GM18505 (cell line): ENCODE results near the gene NELFCD.
"Not testable (repeated sequence)": the region's sequence is repeated elsewhere in the genome, so short reads cannot be mapped to it uniquely, and the experiment has no call there.

ENCODE experiments used
- ATAC-seq: cut with Tn5 transposase; IDR thresholded peaks from one replicate; pipeline ENCODE4 v1.9.1; 2021; ENCODE audit not compliant: unreplicated experiment
- POLR2A ChIP-seq: IDR thresholded peaks from 4 replicates; pipeline ENCODE4 v1.6.1; 2011; ENCODE audit warnings: borderline replicate concordance; ENCODE audit not compliant: insufficient read depth, insufficient read length; ENCODE audit errors: extremely low read depth

Gene NELFCD

GRCh38 chr20:58980711-58981627, at the start of gene NELFCD:
TSS of gene NELFCD (plus strand) at chr20:58981256. CDS start at chr20:58981310, 54 bp downstream.
- TF ChIP-seq POLR2A = peak; percentile 90
- ATAC-seq = peak; percentile 77

- TF ChIP-seq POLR2A = no peak
- no peak for ATAC-seq
These were observed 48.9 kb upstream of the NELFCD start for GRCh38 chr20:58932170-58932569.

- no peak for TF ChIP-seq POLR2A
- no peak for ATAC-seq
These were observed 43.0 kb upstream of the NELFCD start for GRCh38 chr20:58938078-58938477.

- no peak for ATAC-seq
- no peak for TF ChIP-seq POLR2A
These were observed 42.5 kb upstream of the NELFCD start for GRCh38 chr20:58938541-58938940.

GRCh38 chr20:58941471-58941870, 39.6 kb upstream of the NELFCD start:
- no peak for ATAC-seq

GRCh38 chr20:58942549-58942948, 38.5 kb upstream of the NELFCD start:
- ATAC-seq = no peak
- no peak for TF ChIP-seq POLR2A

More at GRCh38 chr20:58941471-58941870, 39.6 kb upstream of the NELFCD start:
- no peak for TF ChIP-seq POLR2A

- ATAC-seq = no peak
- no peak for TF ChIP-seq POLR2A
These were observed 36.4 kb upstream of the NELFCD start for GRCh38 chr20:58944610-58945009.

- ATAC-seq = no peak
- no peak for TF ChIP-seq POLR2A
These were observed 35.0 kb upstream of the NELFCD start for GRCh38 chr20:58945965-58946631.

- not testable (repeated sequence) for ATAC-seq
These were observed 33.2 kb upstream of the NELFCD start for GRCh38 chr20:58947797-58948388.

- ATAC-seq = no peak
- no peak for TF ChIP-seq POLR2A
These were observed 30.5 kb upstream of the NELFCD start for GRCh38 chr20:58950603-58951002.

- ATAC-seq = no peak
- TF ChIP-seq POLR2A = no peak
These were observed 28.0 kb upstream of the NELFCD start for GRCh38 chr20:58953050-58953449.

- ATAC-seq = no peak
- no peak for TF ChIP-seq POLR2A
These were observed 25.0 kb upstream of the NELFCD start for GRCh38 chr20:58956078-58956477.

- TF ChIP-seq POLR2A = no peak
- no peak for ATAC-seq
These were observed 21.4 kb upstream of the NELFCD start for GRCh38 chr20:58959652-58960051.

GRCh38 chr20:58963060-58963584, 17.9 kb upstream of the NELFCD start:
- TF ChIP-seq POLR2A = no peak
- ATAC-seq = no peak

- ATAC-seq = not testable (repeated sequence)
These were observed 17.1 kb upstream of the NELFCD start for GRCh38 chr20:58963922-58964321.
